HG03108 (cell line): ENCODE measurements around the gene EGLN1.

Source experiments
- ATAC-seq: cut with Tn5 transposase; IDR thresholded peaks from one replicate; pipeline ENCODE4 v1.9.1; 2021; ENCODE audit warnings: moderate library complexity; ENCODE audit not compliant: unreplicated experiment

The EGLN1 gene

GRCh38 chr1:231334952-231335351 is 87.1 kb downstream of the EGLN1 start:
- no peak for ATAC-seq

- ATAC-seq, result no peak
These were observed 87.9 kb downstream of the EGLN1 start for GRCh38 chr1:231334079-231334666.

- no peak for ATAC-seq
These were observed 89.3 kb downstream of the EGLN1 start for GRCh38 chr1:231332761-231333160.

- ATAC-seq, result peak; percentile 53
These were observed 92.6 kb downstream of the EGLN1 start for GRCh38 chr1:231329483-231329882.

- ATAC-seq, result no peak
These were observed 94.5 kb downstream of the EGLN1 start for GRCh38 chr1:231327617-231328016.

- no peak for ATAC-seq
These were observed 95.8 kb downstream of the EGLN1 start for GRCh38 chr1:231326248-231326647.

GRCh38 chr1:231324660-231325059 is 97.4 kb downstream of the EGLN1 start:
- ATAC-seq, result no peak

- ATAC-seq, result no peak
These were observed 99.1 kb downstream of the EGLN1 start for GRCh38 chr1:231322880-231323530.

- ATAC-seq, result no peak
These were observed 103.0 kb downstream of the EGLN1 start for GRCh38 chr1:231319080-231319479.

GRCh38 chr1:231318568-231318967 is 103.5 kb downstream of the EGLN1 start:
- ATAC-seq, result no peak

GRCh38 chr1:231318015-231318355 is 104.1 kb downstream of the EGLN1 start:
- no peak for ATAC-seq

- no peak for ATAC-seq
These were observed 104.6 kb downstream of the EGLN1 start for GRCh38 chr1:231317306-231318014.

GRCh38 chr1:231315887-231316286 is 106.2 kb downstream of the EGLN1 start:
- ATAC-seq, result no peak
